ENCODE data around the gene TTC13. TPM values are rescaled to one million over a fixed set of nuclear protein-coding genes. Genes with fewer than 3 reads are reported as not detected.

Gene TTC13, protein sequence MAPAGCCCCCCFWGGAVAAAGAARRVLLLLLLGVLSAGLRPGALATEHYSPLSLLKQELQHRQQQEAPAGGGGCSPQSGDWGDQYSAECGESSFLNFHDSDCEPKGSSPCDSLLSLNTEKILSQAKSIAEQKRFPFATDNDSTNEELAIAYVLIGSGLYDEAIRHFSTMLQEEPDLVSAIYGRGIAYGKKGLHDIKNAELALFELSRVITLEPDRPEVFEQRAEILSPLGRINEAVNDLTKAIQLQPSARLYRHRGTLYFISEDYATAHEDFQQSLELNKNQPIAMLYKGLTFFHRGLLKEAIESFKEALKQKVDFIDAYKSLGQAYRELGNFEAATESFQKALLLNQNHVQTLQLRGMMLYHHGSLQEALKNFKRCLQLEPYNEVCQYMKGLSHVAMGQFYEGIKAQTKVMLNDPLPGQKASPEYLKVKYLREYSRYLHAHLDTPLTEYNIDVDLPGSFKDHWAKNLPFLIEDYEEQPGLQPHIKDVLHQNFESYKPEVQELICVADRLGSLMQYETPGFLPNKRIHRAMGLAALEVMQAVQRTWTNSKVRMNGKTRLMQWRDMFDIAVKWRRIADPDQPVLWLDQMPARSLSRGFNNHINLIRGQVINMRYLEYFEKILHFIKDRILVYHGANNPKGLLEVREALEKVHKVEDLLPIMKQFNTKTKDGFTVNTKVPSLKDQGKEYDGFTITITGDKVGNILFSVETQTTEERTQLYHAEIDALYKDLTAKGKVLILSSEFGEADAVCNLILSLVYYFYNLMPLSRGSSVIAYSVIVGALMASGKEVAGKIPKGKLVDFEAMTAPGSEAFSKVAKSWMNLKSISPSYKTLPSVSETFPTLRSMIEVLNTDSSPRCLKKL
- 10 to 100 TPM; 14.4 to 28.5 (median 26.1) TPM for total RNA-seq

DNA sequence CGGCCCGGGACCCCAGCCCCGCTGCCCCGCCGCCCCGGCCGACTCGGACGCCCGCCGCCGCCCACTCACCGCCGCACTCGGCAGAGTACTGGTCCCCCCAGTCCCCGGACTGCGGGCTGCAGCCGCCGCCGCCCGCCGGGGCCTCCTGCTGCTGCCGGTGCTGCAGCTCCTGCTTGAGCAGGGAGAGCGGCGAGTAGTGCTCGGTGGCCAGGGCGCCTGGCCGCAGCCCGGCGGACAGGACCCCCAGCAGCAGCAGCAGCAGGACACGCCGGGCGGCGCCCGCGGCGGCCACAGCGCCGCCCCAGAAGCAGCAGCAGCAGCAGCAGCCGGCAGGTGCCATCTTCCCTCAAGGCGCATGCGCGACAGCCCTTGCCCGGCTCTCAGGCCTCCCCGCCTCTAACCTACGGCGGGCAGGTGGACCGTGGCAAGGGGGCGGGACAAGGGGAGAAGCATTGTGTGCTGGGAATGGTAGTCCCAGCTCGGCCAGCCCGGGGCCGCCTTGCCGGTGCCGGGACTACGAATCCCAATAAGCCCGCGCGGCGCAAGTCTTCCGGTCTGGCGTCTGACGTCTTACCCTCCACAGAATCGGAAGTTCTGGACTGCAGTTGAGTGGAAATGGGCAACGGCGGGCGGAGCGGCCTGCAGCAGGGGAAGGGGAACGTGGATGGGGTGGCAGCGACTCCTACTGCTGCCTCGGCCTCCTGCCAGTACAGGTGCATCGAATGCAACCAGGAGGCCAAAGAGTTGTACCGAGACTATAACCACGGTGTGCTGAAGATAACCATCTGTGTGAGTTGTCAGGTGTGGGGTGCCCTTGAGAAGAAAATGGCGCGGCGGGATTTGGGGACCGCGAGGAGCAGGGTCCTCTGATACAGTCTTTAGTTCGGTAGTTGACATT, at the start of gene TTC13, which contains the start of gene ARV1:
TTC13 (minus strand) TSS at position 371 of the 898 bp plus-strand sequence; CDS start at position 340, 31 bp downstream.
ARV1 (plus strand) TSS at position 604 of the 898 bp plus-strand sequence; CDS start at position 616, 12 bp downstream.
- Histone ChIP-seq H3K27me3 (no peaks in the 10 kb centered on the region), H3K36me3 (peaks cover 0 to 4% of the 10 kb centered on the region in 2 donors), H3K4me1 (peaks cover 10 to 16% of the 10 kb centered on the region in 2 donors), H3K27ac (peak within 1 kb of the TSS in 2 of 3 donors; percentile 35 to 56), H3K9me3 (no peaks in the 10 kb centered on the region), H3K4me3 (replicated peaks in 1 of 3) (peak within 1 kb of the TSS; percentile 69 to 87 (median 70))
- peak; percentile 100 for DNase-seq
- peak; percentile 33 to 89 for TF ChIP-seq POLR2A (IDR thresholded peaks at IDR 0.05)
- TF ChIP-seq, protein P1, sequence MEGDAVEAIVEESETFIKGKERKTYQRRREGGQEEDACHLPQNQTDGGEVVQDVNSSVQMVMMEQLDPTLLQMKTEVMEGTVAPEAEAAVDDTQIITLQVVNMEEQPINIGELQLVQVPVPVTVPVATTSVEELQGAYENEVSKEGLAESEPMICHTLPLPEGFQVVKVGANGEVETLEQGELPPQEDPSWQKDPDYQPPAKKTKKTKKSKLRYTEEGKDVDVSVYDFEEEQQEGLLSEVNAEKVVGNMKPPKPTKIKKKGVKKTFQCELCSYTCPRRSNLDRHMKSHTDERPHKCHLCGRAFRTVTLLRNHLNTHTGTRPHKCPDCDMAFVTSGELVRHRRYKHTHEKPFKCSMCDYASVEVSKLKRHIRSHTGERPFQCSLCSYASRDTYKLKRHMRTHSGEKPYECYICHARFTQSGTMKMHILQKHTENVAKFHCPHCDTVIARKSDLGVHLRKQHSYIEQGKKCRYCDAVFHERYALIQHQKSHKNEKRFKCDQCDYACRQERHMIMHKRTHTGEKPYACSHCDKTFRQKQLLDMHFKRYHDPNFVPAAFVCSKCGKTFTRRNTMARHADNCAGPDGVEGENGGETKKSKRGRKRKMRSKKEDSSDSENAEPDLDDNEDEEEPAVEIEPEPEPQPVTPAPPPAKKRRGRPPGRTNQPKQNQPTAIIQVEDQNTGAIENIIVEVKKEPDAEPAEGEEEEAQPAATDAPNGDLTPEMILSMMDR (IDR thresholded peaks at IDR 0.05): peak in 4 of 6 experiments; percentile 27 to 48 (median 34)
- intact Hi-C loops (cut with DNase I): loop anchor here (5.0 to 10.0 kb wide), 2 partner anchors 66 to 181 kb away; partner anchors contain the start of gene FAM89A
- WGBS, 2 donors: 0 to 1% methylated on average over 8 to 13 of the region's 79 CpGs

DNA sequence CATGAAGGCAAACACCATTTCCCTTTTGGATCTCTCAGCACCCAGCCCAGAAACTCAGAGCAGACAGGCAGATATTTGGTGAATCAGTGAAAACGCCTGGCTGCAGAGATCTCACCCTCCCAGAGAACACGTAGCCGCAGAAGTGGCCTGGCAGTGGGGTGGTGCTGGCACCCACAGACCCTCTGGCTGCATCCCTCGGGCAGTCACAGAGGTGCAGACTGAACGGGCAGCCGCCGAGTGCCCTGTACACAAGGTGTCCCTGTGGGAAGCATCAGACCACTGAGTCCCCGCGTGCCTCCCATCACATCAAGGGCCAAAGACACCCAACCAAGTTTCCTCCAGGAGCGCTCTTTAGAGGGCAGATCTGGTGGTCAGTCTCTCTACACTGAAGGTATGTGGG, 49.3 kb upstream of the TTC13 start:
- WGBS, 2 donors: 94 to 95% methylated on average over 9 to 10 of the region's 10 CpGs
- no peak overlapping the region for H3K4me3 ChIP-seq (replicated peaks in 1 of 3)
- TF ChIP-seq, protein P1 (IDR thresholded peaks at IDR 0.05): no peak
- no peak for TF ChIP-seq POLR2A (IDR thresholded peaks at IDR 0.05)
- no peaks in the 10 kb centered on the region for H3K4me1 ChIP-seq
- no peak for DNase-seq
- H3K9me3 ChIP-seq: no peaks in the 10 kb centered on the region
- H3K27me3 ChIP-seq: no peaks in the 10 kb centered on the region
- H3K27ac ChIP-seq: no peak overlapping the region
- intact Hi-C loops (cut with DNase I): no loop called here
- H3K36me3 ChIP-seq: no peaks in the 10 kb centered on the region

DNA sequence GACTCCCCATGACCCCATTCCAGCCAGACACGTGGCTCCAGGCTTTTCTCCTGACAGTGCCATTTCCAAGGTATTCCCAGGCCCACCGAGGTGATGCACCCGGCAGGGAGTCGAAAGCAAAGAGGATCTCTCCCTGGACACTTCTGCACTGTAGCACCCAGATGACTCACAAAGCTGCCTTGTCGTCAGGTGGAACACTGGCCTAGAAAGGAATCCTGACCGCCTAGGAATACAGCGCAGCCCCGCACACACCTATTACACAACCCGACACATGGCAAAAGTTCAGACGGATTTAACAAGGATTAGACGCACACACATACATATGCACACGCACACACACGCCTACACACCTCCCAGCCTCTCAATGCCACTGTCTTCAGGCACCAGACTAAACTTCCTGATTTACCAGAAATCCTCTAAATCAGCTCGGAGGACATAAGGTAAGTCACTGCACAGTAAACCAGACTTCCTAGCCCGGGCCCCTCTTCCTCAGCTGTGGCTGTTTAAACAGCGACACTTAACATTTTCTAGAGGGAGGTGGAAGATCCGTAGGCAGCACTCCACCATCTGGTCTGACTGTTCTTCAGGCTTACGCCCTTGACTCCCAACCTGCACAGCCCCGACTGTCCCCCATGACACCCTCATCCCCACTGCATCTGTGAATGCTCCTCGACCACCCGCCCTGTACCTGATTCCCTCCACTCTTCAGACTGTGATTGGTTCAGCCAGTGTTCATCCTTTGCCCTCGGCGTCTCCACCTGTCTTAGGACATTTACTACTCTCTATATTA, 48.7 kb upstream of the TTC13 start:
- WGBS, 2 donors: 86% methylated on average over 19 to 23 of the region's 23 CpGs
- intact Hi-C loops (cut with DNase I): no loop called here
- TF ChIP-seq, protein P1 (IDR thresholded peaks at IDR 0.05): no peak
- no peak for TF ChIP-seq POLR2A (IDR thresholded peaks at IDR 0.05)
- H3K27me3 ChIP-seq: no peaks in the 10 kb centered on the region
- H3K4me1 ChIP-seq: no peaks in the 10 kb centered on the region
- no peak overlapping the region for H3K4me3 ChIP-seq (replicated peaks in 1 of 3)
- H3K9me3 ChIP-seq: no peaks in the 10 kb centered on the region
- H3K36me3 ChIP-seq: no peaks in the 10 kb centered on the region
- DNase-seq: no peak
- H3K27ac ChIP-seq: no peak overlapping the region

DNA sequence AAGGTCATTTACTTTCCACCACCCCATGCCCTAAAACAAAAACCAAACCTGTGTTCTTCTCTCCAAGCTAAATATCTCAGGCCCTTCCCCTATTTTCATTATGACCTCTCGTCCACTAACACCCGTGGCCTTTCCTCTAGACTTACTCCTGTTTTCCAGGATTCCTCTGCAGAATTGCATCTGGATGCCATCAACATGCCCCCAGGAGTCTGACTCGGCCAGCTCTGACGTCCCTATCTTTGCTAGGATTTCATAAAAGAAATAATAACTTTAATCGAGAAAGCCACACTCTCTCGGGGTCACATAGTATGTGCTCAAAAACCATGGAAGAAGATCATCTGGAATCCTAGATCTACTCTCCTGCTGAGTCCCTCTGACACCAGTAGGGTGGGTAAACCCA, 47.9 kb upstream of the TTC13 start:
- TF ChIP-seq, protein P1 (IDR thresholded peaks at IDR 0.05): no peak
- no peak for TF ChIP-seq POLR2A (IDR thresholded peaks at IDR 0.05)
- no peaks in the 10 kb centered on the region for H3K9me3 ChIP-seq
- 82 to 83% methylated on average over 6 of the region's 6 CpGs for WGBS, 2 donors
- intact Hi-C loops (cut with DNase I): no loop called here
- no peaks in the 10 kb centered on the region for H3K4me1 ChIP-seq
- H3K27me3 ChIP-seq: no peaks in the 10 kb centered on the region
- no peak for DNase-seq
- H3K36me3 ChIP-seq: no peaks in the 10 kb centered on the region
- no peak overlapping the region for H3K4me3 ChIP-seq (replicated peaks in 1 of 3)
- H3K27ac ChIP-seq: no peak overlapping the region

Measured in thyroid gland (tissue), 4 donors.